Measurements from ENCODE around the gene RAG1. TPM values are rescaled to one million over a fixed set of nuclear protein-coding genes. Genes with fewer than 3 reads are reported as not detected.

The RAG1 gene
- total RNA-seq, 1 experiment from 2014 or later = 0.52 TPM

DNA sequence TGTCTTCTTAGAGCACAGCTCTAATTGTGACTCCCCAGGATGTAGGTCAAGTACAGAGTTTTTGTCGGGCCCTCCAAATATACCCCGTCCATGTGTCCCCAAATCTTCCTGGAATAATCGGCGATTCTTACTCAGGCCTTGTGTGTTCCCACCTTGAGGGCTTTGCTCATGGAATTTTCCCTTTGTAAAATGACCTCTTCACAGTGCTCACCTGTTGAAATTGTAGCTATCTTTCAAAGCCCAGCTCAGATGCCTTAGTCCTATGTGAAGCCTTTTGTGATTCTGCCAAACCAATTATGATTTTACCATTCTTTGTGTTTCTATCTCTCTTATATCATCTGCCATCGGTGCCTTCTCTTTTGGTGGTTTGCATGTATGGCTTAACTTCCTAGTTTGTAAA lies 60.3 kb downstream of the RAG1 start:
- no peak for DNase-seq (ENCODE audit: low read depth)

DNA sequence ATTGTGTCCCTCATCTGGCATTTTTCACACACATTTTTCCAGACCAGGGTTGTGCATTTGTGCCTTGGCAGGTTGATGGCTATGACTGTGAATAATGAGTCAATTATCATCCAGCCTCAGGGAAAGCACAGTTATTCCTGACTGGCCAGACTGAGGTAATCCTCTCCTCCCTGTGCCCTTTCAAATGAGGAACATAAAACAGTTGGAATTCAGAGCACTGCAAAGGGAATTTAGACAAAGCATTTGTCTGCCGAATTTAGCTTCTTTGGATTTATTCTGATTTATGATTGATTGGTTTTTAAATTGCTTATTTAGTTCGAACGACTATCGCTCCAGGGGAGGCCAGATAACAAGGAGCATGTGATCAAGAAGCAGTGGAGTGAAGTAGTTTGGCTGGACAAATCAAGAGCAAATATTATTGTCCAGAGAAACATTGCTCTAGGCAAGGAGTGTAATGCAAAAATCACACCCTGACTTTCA lies 61.0 kb downstream of the RAG1 start:
- DNase-seq (ENCODE audit: low read depth) = peak; percentile 3

Other genes starting within 250 kb of the RAG1 start
- gene TRAF6, start 57.7 kb upstream of the RAG1 start, total RNA-seq (2014; rRNA removed; shearing (Covaris generic)) = 3.2 and 8.4 TPM in 2 replicates
- 39.6 and 41.1 TPM in 2 replicates for gene IFTAP, start 26.5 kb downstream of the RAG1 start, total RNA-seq (2014; rRNA removed; shearing (Covaris generic))
- gene RAG2, start 30.2 kb downstream of the RAG1 start, total RNA-seq (2014; rRNA removed; shearing (Covaris generic)) = not detected in 2 replicates

Data from M059J (cell line).